ENCODE measurements around the gene TOX2. TPM values are rescaled to one million over a fixed set of nuclear protein-coding genes. Genes with fewer than 3 reads are reported as not detected.

Gene TOX2
- total RNA-seq, 1 donor from 2014 or later, result 5.0 TPM

DNA sequence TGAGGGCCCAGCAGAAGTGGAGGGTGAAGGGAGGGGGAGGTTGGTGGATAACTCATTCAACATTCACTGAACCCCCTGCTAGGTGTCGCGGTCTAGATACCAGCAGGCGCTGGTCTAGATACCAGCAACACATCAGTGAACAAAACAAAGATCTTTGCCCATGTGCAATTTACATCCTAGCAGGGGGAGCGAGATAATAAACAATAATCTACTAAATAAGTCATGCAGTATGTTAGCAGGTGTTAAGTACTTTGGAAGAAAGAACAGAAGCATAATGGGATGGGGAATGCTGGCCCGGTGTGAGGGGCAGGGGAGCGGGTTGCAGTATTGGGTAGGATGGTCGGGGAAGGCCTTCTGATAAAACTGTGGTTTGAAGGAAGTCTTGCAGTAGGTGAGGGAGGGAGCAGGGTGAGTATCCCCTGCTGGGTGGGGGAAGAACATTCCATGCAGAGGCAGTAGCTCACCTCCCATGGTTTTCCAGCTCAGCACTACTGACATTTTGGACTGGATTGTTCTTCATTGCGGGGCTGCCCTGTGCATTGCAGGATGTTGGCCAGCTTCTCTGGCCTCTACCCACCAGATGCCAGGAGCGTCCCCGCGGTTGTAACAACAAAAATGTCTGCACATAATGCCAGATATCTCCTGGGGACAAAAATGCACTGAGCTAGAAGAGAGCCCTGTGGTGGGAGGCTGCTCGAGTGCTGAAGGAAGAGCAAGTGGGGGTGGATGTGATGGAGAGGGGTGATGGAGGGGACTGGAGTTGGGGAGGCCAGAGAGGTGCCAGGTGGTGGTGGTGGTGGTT, 117.3 kb downstream of the TOX2 start:
- peaks cover 2% of the 10 kb centered on the region for H3K4me1 Mint-ChIP-seq (ENCODE audit: unreplicated experiment)
- H3K27ac Mint-ChIP-seq (ENCODE audit: unreplicated experiment), result no peak overlapping the region
- no peak overlapping the region for H3K4me3 Mint-ChIP-seq (ENCODE audit: unreplicated experiment)
- H3K9me3 Mint-ChIP-seq (ENCODE audit: unreplicated experiment), result no peaks in the 10 kb centered on the region
- H3K36me3 Mint-ChIP-seq (ENCODE audit: low read depth, unreplicated experiment), result no peaks in the 10 kb centered on the region
- TF ChIP-seq, protein P1, sequence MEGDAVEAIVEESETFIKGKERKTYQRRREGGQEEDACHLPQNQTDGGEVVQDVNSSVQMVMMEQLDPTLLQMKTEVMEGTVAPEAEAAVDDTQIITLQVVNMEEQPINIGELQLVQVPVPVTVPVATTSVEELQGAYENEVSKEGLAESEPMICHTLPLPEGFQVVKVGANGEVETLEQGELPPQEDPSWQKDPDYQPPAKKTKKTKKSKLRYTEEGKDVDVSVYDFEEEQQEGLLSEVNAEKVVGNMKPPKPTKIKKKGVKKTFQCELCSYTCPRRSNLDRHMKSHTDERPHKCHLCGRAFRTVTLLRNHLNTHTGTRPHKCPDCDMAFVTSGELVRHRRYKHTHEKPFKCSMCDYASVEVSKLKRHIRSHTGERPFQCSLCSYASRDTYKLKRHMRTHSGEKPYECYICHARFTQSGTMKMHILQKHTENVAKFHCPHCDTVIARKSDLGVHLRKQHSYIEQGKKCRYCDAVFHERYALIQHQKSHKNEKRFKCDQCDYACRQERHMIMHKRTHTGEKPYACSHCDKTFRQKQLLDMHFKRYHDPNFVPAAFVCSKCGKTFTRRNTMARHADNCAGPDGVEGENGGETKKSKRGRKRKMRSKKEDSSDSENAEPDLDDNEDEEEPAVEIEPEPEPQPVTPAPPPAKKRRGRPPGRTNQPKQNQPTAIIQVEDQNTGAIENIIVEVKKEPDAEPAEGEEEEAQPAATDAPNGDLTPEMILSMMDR (IDR thresholded peaks at IDR 0.05; ENCODE audit: unreplicated experiment), result no peak
- H3K27me3 Mint-ChIP-seq (ENCODE audit: unreplicated experiment), result peaks cover 22% of the 10 kb centered on the region
- no peak for DNase-seq (ENCODE audit: low spot score)

DNA sequence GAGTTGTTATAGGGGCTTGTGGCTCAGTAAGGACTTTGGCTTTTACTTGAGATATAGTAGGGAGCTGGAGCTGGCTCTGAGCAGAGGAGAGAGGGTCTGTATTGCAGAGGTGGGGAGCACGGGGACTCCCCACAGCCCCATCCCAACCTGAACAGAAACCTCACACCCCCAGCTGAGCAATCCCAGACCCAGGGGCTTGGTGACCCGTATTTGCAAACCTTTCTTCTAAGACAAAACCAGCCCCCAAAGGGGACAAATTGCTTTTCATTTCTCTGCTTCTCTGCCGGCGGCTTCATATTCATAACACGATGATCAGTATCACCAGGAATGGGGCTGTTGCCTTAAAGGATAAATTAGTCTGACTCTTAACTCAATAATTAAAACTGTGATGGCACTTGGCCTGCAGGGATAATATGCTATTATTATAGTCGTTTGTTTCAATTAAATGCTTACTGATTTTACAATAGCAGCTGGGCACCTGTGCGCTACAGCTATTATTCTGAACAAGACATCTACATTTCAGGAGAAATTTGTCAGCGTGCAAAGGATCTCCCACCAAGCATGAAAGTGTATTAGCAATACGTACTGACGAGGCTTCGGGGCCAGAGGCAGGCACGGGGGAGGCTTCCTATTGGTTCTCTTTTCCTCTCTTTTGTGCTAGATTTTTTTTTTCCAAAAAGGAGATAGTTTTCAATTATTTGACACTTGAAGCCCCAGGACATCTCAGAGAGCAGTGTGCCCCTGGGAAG, 118.1 kb downstream of the TOX2 start:
- peaks cover 22% of the 10 kb centered on the region for H3K27me3 Mint-ChIP-seq (ENCODE audit: unreplicated experiment)
- DNase-seq (ENCODE audit: low spot score), result no peak
- no peak overlapping the region for H3K4me3 Mint-ChIP-seq (ENCODE audit: unreplicated experiment)
- no peaks in the 10 kb centered on the region for H3K9me3 Mint-ChIP-seq (ENCODE audit: unreplicated experiment)
- no peaks in the 10 kb centered on the region for H3K36me3 Mint-ChIP-seq (ENCODE audit: low read depth, unreplicated experiment)
- H3K27ac Mint-ChIP-seq (ENCODE audit: unreplicated experiment), result no peak overlapping the region
- TF ChIP-seq, protein P1 (IDR thresholded peaks at IDR 0.05; ENCODE audit: unreplicated experiment), result no peak
- peaks cover 2% of the 10 kb centered on the region for H3K4me1 Mint-ChIP-seq (ENCODE audit: unreplicated experiment)

DNA sequence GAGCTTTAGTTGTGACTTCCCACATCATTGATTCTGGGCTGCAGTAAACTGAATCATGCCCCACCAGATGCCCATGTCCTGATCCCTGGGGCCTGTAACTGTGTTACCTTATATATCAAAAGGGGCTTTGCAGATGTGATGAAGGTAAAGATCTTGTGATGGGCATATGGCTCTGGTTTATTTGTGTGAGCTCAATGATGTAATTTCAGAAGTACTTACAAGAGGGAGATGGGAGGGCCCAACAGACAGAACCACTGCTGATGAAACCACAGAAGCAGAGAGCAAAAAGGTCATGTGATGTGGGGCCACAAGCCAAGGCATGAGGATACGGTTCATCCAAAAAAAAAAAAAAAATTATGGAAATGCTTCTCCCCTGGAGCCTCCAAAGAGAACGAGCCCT, 118.7 kb downstream of the TOX2 start:
- Mint-ChIP-seq H3K27me3 (ENCODE audit: unreplicated experiment) (peaks cover 22% of the 10 kb centered on the region), H3K4me1 (ENCODE audit: unreplicated experiment) (peaks cover 2% of the 10 kb centered on the region), H3K9me3 (ENCODE audit: unreplicated experiment) (no peaks in the 10 kb centered on the region), H3K36me3 (ENCODE audit: low read depth, unreplicated experiment) (no peaks in the 10 kb centered on the region), H3K4me3 (ENCODE audit: unreplicated experiment) (no peak overlapping the region), H3K27ac (ENCODE audit: unreplicated experiment) (no peak overlapping the region)
- TF ChIP-seq, protein P1 (IDR thresholded peaks at IDR 0.05; ENCODE audit: unreplicated experiment), result no peak
- DNase-seq (ENCODE audit: low spot score), result no peak

DNA sequence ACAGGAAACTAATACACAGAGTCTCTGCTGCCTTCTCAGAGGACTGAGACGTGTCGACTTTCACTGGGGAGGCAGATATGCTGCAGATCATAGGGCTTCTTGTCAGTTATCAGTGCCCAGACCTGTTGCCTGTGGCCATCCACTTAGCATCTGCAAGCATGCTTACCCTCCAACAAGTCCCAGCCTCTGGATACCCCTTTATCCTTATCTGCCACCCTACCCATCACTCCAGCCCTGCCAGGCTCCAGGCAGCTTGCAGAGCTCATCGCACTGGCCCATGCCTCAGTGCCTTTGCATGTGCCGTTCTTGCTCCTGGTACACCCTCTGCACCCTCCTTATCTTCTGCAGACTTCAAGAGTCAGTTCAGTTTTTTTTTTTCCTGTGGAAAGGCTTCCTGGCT, 119.2 kb downstream of the TOX2 start:
- no peak for DNase-seq (ENCODE audit: low spot score)
- no peaks in the 10 kb centered on the region for H3K9me3 Mint-ChIP-seq (ENCODE audit: unreplicated experiment)
- peaks cover 21% of the 10 kb centered on the region for H3K27me3 Mint-ChIP-seq (ENCODE audit: unreplicated experiment)

More for the DNA sequence above, 119.2 kb downstream of the TOX2 start:
- H3K4me3 Mint-ChIP-seq (ENCODE audit: unreplicated experiment), result no peak overlapping the region
- no peak overlapping the region for H3K27ac Mint-ChIP-seq (ENCODE audit: unreplicated experiment)
- TF ChIP-seq, protein P1 (IDR thresholded peaks at IDR 0.05; ENCODE audit: unreplicated experiment), result no peak
- peaks cover 1% of the 10 kb centered on the region for H3K4me1 Mint-ChIP-seq (ENCODE audit: unreplicated experiment)
- no peaks in the 10 kb centered on the region for H3K36me3 Mint-ChIP-seq (ENCODE audit: low read depth, unreplicated experiment)

All from endothelial cell (in vitro differentiated cells).